HG03135 (cell line): Measurements from ENCODE around the gene NPEPL1.

ENCODE experiments used
- ATAC-seq: cut with Tn5 transposase; IDR thresholded peaks from one replicate; pipeline ENCODE4 v1.9.1; 2021; ENCODE audit warnings: mild to moderate bottlenecking, moderate library complexity; ENCODE audit not compliant: unreplicated experiment

Gene NPEPL1

DNA sequence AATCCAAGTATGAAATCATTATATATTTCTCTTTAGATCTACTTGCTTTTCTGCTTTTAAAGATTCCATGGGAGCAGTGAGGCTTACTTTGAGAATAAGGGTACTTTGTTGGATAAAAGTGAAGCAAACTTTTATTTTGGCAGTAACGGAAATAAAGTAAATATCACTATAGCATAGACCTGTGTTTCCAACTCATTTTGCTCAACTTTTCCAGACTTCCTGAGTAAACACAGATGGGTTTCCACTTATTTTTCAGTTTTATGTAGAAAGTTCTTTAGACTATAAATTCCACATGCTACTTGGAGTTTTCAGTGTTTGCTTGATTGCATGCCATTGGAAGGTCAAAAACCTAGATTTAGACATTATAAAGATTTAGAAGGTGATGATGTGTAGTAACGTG, 35.3 kb upstream of the NPEPL1 start:
- no peak for ATAC-seq

DNA sequence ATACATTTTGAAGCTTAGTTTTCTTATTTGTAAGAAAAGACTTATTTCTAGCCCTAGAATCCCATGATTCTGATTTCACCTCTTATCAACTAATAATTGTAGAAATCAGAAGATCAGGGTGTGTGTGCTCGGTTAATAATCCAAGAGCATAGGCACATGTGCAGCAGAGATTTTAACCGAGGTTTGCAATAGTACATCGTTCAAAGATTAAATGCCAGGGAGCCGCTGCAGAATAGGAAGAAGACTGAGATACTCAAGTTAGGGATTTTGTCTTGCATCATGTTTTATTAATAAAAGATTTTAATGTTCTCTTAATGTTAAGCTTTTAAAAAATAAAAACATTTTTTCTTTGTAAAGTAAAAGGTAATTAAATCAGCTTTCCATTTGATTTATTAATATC, 34.6 kb upstream of the NPEPL1 start:
- ATAC-seq = no peak

DNA sequence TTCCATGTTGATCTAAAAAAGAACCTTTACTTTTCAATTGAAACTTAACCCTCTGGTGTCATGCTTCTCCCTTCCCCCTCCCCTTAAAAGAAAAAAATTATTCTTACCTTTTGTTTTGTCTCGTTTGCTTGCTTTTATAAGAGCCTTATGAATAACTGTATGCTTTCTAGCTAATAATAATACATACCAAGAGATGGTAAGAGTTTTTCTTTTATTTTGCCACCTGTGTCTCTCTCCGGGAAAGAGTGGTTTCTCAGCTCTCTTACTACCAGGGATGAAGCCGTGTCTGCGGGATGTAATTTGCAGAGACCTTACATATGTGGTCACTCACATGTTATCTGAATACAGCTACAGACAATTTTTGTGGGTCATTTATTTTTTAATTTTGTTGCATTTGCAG, 33.8 kb upstream of the NPEPL1 start:
- ATAC-seq = no peak

DNA sequence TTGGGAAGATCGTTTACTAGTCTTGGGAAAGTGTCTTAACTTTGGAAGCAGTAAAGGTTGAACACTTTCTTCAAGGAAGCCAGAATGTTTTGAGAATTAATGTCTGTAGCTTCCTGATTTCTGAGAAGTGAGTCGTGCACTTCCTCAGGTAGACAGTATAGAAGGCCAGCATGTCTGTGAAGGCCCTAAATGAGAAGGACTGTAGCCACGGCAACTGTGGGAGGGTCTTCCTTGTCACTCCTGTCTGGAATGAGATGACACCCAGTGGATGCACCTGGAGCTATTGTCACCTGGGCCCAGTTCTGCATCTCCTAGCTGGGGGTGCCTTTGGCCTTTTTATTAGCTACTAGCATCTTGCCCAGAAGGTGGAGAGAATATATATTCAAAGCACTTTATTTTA, 32.8 kb upstream of the NPEPL1 start:
- no peak for ATAC-seq

DNA sequence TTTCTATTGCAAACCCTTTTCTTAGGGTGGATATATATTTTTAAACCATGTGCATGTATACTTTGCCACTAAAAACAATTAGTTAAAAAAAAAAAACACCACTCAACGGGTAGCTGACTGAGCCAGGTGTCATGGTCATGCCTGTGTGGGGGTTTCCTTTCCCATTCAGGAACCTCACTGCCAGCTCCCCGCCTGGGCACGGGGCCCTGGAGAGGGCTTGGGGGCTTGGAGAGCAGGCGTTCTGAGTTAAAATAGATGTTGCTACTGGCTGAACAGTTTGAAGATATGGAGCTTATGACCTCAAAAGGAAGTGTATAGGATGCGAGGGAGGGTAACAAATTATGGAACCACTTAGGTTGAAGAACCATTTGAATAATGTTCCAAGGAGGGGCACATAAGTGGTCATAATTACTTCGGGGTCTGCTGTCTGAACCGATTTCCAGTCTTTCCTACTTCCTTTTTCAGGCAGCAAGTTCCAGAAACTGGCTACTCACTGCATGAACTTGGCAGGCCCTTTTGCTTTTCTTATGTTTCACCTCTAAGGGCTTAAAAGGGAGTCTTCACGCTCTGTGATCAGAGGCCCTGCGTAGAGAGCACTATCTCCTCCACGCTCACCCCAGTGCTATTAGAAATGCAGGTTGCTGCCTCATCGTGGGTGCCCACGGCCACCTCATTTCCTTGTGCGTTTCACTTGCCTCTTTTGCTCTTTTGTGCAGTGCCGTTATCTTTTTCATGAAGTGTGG, 31.6 kb upstream of the NPEPL1 start:
- ATAC-seq = no peak

DNA sequence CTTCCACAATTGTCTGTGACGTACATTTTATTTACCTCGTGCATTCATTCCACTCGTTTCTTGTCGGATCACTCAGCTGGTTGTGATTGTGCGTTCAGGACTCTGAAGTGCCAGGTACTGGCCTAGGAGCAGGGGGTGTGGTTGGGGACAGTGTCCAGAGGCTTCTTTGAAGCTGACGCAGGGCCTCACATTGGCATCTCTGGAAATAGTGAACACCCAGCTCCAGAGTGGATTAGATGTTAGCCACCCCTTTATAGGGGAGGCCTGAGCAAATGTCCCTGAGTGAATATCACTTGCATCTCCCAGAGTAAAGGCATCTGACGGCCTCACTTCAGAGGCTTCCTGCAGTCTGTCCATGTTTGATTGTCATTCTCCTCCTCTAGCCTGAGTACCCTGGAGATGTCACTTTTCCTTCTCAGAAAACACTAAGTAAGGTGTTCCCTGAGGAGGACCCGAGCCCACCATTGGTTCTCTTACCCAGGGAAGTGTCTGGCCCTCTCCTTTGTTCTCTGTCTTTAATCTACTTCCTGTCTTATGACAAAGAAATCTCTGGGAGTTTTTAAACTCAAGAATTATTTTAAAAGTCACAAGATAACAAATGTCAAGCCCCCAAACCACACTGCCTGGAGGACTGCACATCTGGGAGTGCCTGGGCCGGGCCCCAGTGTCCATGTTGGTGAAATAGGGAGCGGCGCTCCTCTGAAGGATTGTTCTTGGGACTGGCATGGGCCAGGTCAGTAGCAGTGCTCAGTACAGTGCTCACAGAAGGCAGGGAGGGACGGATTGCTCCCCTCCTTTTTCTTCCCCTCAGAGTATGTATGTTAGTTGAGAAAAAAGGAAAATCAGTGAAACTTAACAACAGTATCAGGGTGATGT, 30.8 kb upstream of the NPEPL1 start:
- ATAC-seq = no peak

DNA sequence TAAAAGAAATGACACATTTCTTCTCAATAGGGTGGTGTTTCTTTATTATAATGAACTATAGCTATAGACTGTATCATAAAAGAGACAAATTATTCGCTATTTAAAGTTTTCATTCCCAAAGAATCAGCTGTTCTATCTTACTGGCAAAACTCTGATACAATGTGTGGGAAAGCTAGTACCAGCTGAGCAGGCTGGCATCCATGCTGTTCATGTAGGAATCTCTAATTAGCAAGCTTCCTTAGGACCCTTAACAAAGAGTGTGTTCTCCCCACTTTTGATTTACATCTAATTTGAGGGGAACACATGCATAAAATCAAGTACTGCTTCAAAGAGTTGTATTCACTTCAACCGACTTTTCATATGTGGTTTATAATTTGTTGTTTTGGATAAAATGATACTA, 28.3 kb upstream of the NPEPL1 start:
- ATAC-seq = no peak

DNA sequence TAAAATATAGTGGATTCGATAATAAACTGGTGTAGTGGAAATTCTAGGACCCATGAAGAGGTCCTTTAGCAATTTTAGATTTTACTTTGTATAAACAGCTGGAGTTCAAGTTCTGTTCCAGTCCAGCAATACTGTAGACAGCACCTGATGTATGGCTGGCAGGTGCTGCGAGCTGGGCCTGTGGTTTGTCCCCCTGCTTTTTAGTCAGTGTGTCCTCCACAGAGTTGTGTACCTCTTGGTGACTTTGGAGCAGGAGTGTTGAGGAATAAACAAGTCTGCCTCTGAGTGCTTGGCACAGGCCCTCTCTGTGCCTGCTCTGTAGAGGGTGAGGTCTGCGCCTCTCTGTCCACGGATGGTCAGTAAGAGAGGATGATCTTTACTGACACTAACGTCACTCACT, 27.7 kb upstream of the NPEPL1 start:
- no peak for ATAC-seq

DNA sequence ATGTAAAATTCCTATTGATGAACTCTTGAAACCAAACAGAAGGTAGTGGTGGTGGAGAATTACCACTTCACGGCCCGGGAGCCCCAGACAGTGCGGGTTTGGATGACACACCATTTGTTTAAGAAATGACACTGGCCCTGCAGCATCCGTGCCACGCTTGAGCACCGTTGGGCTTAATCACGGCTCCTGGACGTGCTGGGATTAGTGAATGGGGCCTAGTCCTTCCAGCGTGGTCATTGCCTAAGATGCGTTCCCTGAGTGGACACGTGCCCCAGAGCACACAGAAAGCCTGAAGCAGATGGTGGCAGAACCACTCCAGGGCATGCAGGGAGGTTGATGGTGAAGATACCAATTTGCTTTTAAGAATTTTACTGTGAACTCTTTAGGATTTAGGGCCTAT, 27.0 kb upstream of the NPEPL1 start:
- ATAC-seq = no peak

DNA sequence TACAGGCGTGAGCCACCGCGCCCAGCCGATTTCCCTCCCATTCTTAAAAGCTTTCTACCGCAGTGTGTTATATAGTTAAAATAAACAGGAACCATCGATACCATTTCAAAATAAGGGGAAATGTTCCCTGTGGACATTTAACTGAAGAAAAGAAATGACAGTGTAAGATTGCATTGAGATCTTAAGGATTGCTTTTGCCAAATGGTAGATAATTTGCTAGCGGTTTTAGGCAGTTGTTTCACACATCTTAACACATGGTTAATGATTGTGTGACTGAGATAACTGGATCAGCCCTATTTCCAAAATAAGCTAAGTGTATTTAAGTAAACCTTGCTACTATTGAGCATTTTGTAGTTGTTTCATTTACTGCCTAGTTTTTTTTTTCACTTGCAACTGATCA, 25.9 kb upstream of the NPEPL1 start:
- ATAC-seq = no peak

DNA sequence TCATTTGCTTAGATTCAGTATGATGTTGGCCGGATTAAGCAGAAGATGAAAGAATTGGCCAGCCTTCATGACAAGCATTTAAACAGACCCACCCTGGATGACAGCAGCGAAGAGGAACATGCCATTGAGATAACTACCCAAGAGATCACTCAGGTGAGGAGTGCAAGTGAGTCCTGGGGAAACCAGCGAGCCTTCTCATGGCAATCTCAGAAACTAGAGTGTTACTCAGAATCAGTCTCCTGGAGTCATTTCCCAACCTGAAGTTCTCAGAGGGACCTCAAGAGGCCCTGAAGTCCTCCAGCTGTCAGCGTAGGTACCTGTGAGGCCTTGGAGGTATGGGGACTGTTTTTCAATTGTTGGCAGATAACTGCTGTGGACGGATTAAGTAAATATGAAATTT, 24.6 kb upstream of the NPEPL1 start:
- ATAC-seq = no peak

DNA sequence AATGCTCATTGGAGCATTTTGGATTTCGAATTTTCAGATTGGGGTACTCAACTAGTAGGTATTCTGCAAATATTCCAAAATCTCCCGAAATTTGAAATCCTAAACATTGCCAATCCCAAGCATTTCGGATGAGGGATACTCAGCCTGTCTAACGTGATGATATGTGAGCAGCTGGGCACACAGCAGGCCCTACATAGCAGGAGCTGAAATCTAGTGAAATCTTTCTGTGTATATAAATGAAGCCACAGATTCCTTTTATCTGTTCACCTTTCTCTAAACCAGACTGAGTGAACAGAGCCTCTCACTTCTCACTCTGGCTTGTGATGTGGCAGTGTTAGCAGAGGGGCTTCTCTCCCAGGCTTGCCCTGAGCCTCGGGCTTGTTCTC, 23.7 kb upstream of the NPEPL1 start:
- no peak for ATAC-seq

DNA sequence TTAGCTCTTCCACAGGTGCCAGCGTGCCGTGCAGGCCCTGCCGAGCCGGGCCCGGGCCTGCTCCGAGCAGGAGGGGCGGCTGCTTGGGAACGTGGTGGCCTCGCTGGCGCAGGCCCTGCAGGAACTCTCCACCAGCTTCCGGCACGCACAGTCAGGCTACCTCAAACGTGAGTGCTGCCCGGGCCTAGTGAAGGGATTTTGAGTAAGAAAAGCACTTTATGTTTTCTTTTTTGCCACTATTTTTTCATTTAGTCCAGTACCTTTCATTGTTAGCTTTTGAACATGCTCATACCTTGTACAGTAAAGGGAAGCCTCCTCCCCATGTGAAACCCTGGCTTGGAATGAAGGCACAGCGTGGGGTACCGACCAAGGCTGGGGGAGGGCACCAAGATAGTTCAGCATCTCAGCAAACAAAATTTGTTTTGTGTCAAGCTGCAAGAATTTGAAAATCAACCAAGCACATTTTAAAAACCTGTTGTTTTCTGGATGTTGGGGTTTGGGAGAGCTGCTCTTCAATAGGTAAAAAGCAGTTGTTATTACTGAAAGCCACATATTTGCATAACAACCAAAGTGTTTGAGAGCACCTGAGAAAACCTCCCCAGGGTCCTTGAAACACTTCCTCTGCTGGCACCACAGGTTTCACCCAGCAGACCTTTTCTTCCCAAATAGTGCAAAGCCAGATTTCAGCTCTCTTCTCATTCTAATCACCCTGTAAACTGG, 23.2 kb upstream of the NPEPL1 start:
- peak; percentile 56 for ATAC-seq

DNA sequence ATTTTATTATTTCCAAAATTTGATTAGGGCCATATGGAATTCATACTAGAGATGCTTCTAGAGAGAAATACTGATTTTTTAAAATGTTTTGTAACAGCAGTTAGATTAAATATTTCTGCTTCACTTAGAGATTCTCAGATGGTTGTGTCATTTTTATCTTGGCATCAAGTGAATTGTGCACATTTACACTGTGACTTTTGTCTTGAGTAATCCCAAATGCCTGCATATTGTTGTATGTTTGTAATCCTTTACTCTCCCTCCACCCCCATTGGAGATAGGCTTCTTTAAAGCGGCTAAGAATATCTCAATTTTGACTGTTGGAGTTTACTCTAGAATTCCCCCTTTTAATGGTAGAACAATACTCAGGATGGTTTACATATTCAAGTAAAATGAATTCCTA, 22.5 kb upstream of the NPEPL1 start:
- no peak for ATAC-seq

DNA sequence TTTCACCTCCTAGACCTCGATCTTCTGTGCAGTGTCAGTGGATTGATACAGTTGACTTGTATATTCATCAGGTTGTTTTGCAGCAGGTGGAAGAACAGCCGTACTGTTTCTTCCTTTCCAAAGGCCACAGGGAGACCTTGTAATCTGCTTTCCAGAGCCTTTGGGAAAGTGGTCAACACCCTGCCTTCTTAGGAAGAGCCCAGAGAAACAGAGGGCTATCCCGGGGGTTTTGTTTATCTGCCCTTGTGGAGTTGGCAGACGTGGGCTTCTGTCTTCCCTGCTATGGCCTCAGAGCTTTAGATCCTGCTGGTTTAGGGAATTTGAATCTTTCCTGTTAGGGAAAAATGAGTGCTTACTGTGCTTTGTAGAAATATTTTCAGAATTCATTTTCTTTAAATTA, 21.9 kb upstream of the NPEPL1 start:
- no peak for ATAC-seq

DNA sequence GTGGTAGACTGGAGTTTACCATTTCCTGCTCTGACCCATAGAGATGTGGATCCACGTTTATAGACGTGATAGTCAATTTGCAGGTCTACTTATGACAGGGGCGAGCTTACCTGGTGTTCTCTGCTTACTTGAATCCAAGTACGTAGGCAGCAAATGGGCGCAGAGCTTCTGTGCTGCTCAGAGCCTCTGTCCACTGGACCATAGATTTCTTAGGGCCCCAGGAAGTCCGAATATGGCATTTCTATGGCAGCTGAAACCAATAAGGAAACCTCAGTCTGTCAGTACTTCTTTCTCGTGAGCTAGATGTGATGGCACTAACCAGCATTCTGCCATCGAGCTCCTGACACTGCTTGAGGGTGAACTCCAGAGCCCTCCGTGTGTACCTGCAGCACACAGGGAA, 19.5 kb upstream of the NPEPL1 start:
- no peak for ATAC-seq

DNA sequence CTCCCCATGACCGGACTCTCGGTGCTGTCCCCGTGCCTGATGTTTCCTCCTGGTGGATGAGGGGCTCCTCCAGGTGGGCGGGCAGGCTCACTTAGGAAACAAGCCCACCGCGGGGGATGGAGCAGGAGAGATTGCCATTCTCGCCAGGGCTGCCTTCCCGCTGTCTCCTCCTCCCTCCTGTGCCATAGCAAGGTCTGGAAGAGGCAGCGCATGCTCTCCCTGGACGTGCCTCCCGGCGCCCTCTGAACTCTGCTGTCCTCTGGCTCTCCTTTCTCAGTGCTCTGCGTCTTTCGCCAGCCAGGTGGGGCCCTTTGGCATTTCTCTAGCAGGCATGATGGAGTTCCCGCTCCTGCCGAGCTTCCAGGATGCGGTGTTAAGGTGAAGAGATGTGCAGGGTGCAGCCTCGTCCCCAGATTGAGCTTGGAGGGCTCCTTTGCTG, 17.4 kb upstream of the NPEPL1 start:
- no peak for ATAC-seq

DNA sequence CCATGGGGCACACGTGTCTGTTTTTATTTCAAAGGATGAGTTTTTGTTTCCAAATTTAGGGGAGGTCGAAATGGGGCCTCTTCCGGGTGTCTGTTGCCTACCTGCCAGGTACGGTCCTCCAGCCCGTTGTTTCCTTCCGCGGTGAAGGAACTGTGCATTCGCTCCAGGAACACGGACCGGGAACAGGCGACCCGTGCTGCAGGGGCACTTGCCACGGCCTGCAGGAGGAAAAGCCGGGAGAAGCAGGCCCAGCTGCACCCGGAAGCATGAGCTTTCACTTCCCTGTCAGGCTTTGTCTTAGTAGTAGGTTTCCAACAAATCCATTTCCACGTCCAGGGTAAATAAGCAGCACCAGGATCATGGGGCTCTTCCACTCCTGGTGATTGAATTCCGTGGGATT, 17.0 kb upstream of the NPEPL1 start:
- ATAC-seq = no peak

DNA sequence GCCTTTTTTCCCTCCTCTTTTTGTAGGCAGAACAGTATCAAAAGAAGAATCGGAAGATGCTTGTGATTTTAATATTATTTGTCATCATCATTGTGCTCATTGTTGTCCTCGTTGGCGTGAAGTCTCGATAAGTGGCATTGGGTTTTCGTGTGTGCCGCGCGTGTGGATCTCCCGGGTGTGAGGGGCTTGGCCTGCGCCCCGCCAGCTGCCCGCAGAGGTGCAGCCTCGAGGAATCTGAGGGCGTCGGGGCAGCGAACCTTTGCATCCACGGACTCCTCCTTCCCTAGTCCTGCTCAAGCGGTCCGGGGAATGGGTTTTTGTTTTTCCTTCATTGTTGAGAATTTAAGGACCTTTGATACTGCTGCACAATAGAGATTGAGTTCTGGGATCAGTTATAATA, 16.4 kb upstream of the NPEPL1 start:
- no peak for ATAC-seq

DNA sequence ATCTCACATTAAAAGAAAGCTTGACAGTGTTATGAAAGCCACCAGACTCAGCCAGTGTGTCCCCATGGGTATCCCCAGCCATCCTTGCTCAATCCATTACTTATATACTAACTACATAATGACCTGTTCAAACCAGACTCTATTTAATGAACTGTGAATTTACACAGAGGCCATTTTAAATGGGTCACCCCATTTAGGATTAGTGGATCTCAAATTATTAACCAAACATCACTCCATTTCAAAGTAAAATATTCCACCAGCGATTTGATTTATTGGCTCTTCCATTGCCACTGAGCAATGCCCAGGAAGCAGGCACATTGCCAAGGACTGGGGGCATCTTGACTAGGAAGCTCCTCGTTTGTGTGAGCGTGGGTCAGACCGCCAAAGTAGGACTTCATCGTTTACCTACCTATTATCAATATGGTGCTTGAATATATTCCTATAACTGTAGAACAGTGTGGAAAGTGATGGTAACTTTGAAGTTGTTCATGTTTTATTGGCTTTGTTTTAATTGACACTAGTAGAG, 15.5 kb upstream of the NPEPL1 start:
- ATAC-seq = no peak

DNA sequence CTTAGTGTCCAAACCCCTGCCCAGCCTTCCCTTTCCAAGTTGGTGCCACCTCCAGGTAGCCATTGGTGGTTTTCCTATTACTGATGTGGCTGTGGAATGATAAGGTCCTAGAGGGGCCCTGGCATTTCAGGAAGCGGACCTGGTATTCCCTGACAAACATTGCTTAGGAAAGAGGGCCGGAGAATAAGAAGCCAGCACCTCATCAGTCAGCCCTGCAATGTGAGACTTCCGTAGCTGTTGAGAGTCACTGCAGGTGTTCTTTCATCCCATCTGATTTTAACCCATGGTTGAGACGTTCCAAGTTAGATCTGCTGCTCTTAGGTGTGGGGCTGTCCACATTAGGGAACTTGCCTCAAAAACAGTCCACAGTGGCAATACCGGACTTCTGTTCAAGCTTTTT, 14.8 kb upstream of the NPEPL1 start:
- ATAC-seq = no peak

DNA sequence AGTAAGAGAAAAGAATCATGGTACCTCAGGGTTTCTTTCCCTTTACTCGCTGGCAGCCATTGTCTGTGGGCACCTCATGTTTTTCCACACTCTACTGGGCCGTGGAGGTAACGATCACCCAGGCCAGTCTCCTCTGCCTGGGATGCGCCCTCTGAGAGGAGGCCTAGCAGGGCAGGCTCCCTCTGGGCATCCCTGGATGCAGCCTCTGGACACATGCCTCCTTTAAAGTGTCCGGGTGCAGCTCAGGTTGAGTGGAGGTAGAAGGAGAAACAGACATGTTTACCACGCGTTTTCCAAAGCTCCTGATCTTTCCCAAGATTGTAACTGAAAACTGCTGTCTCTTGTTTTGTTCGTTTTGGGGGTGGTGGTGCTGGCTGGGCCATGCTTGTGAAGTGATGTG, 13.8 kb upstream of the NPEPL1 start:
- ATAC-seq = no peak
